CD4-positive, alpha-beta T cell treated with Interferon gamma for 1 hour (primary cell): ENCODE measurements around the gene LCP2.
"Not testable (repeated sequence)": the region's sequence is repeated elsewhere in the genome, so short reads cannot be mapped to it uniquely, and the experiment has no call there.

Source experiments
- DNase-seq: peaks from one replicate; pipeline ENCODE4 v3.0.0-alpha.2; 2020

Gene LCP2

DNA sequence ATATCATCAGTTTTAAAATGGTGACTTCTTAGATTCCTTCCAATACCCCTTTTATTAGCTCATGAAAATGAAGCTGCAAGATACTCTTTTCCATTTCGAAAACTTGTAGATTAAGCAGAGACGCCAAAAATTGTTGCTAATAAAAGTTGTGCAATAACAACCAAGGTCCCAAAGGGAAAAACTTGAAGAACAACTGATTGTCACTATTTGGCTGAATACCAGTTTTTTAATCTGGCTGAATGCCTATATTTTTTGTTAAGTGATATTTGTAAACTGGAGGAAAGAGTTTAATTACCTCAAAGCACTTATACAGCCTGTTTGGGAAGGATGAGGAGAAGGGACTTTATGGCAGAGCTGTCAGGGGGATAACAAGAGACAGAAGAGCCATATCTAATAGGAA lies 50.2 kb downstream of the LCP2 start:
- DNase-seq: no peak

DNA sequence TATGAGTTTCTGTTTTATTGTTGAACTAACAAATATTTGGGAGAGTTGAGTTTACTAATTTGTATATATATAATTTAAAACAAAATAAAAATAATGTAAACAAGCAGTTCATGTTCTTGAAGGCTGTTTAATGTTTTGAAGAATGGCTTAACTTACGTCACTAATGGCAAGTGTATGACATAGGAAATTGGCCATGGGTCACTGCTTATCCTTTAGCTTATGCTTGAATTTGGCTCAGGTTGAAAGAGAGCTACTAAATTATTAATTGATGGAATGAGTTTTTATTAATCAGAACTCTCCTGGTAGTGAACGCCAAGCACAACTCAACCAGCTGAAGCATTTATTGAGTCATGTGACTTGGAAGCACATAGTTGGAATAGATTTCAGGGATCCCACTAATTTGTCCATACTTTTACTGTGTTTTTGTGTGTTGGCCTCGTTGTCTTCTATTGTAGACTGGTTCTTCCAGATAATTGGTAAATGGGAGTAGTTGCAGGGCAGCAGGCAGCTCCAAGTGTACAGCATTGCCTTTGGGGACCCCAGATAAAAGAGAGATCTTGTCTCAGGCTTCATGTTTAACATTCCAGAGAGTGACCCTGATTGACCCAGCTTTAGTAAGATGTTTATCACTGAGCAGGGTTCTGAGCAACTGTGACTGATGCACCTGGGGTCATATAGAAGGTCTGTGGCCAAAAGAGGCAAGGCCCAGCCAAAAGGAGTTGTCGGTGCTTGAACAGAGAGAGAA lies 51.3 kb downstream of the LCP2 start:
- DNase-seq: no peak

DNA sequence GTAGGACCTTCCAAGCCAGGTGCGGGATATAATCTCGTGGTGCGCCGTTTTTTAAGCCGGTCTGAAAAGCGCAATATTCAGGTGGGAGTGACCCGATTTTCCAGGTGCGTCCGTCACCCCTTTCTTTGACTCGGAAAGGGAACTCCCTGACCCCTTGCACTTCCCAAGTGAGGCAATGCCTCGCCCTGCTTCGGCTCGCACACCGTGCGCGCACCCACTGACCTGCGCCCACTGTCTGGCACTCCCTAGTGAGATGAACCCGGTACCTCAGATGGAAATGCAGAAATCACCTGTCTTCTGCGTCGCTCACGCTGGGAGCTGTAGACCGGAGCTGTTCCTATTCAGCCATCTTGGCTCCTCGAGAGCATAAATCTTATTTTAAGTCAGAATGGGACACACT lies 52.1 kb downstream of the LCP2 start:
- DNase-seq: not testable (repeated sequence)

DNA sequence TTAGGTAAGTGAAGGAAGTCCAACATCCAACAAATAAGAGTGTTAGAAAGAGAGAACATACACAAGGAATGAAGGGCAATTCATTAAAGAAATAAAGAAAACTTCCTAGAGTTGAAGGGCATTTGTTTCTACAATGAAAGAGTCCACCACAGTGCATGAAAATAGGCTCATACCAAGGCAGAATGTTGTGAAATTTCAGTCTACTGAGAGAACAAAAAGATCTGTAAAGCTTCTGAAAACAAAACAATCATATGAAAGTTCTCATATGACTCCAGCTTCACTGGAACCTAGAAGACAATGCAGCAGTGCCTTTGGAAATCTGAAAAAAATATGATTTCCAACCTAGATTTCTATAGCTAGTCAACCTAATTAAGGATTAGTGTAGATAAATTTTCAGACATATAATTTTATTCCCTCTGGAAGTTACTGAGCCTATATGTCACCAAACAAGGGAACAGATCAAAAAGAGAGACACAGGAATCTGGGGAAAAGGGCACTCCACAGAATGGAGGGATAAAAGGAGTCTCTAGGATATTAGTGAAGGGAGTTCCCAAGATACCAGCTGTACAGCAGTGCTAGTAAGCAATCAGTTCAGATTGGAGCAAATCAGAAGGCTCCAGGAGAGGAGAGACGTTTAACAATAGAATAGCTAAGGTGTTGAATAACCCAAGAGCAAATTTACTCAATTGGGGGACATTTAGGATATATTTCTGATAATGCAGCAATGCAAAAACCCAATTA lies 59.0 kb downstream of the LCP2 start:
- DNase-seq: no peak

DNA sequence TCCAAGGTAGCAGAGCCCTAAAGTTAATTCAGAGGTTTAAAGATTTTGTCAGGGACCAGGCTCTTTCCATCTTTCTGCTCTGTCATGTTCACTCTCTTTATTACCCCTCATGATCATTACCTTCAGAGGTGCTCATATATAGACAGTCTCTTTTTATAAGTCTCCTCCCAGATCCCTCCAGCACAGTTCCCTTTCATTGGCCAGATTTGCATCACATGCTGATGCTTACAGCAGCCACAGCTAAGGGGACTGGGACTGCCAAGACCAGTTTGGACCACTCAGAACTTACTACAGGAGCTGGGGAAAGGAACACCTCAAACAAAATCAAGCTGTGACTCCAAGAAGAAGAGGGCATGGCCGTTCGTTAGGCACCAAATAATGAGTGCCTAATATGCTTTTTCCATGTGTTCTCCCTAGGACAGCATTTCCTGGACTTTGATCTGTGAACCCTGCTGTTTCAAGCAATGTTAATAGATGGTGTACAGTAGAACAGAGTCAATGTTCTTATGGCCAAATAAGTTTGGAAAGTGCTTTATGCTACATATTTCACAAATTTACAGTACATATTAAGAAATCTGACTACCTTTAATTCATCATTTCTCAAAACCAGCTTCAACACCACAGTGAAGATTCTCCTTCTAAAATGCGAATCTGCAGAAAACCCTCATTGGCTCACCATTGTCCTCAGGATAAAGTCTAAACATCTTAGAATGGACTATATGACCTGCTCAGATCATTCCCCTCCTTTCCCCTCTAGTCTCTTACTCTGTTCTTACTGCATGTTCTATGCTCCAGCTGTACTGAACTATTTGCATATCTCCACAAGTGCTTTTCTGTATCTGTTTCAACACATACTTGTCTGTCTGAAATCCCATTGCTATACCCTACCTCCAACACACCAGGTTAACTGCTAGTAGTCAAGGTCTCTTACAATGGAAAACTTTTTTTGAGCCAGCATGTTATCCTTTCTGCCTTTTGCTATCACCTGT lies 61.4 kb downstream of the LCP2 start:
- no peak for DNase-seq

DNA sequence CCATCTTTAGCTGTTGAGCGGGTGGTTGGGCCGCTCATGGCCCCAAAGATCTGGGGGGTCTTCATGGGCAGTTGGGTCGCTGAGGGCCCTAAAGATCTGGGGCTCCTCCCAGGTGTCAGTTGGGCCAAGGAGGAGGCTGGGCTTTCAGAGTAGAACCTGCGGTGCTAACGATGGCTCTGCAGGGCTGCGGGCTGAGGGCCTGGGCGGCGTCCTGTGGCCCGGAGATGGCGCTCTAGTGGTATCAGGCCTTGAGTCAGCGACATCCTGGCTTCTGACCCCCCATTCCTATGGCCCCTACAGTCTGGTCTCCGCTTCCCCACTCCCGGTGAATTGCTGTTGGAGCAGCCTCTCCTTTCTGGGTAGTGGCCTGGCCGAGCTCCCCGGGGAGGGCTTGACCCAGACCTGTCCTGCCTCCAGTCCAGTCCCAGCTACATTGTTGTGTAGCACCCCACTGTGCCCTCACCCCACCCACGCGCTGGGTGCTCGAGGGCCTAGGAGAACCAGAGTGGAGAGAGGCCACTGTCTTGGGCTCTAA lies 64.2 kb downstream of the LCP2 start:
- no peak for DNase-seq

DNA sequence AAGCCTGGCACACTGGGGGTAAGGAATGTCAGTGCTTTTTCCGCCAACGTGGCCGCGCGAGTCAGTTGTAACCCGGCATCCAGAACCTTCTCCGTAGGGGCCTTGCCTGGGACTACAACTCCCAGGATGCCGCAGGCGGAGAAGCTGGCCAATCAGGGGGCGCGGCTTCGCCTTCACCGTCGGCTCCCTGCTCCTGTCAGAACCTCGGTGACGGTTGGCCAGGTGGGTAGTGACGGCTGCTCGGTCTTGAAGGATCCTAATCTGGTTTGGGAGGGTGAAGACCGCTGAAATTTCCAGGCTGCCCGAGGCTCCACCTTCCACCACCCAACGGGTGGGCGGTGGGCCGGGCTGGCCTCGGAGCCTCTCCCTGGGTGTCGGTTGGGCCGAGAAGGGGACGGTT lies 64.8 kb downstream of the LCP2 start, which contains the start of gene C5orf58:
Gene C5orf58 (plus strand): TSS at position 200 of the 400 bp plus-strand sequence. CDS start 1,992 bp downstream, outside the sequence.
- no peak for DNase-seq

DNA sequence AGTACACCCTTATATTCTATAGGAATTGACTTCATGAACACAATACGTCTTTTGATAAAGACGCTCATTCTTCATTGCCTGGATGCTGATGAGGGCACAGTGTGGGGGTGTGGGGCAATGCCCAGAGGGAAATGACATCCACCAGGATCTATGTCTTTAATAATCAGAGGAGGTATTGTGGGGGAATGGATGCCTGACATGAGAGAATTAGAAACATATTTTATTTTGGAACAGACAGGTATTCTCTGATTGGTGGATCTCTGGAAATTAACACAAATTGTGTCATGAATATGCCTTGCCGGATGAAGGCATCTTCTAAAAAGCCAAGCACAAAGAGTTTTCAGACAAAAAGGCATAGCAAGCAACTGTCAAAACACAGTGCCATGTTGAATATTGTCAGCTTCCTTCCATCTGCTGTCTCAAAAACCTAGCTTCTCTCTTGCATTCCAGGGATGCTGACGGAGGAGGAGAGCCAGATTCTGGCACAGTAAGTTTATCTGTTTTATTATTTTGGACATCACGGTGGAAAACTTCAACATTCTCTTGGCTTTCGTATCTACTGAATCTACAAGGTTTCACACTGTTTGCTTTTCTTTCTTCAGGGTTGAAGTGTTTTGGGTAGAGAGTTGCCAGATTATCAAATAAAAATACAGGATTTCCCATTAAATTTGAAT lies 68.7 kb downstream of the LCP2 start:
- no peak for DNase-seq

DNA sequence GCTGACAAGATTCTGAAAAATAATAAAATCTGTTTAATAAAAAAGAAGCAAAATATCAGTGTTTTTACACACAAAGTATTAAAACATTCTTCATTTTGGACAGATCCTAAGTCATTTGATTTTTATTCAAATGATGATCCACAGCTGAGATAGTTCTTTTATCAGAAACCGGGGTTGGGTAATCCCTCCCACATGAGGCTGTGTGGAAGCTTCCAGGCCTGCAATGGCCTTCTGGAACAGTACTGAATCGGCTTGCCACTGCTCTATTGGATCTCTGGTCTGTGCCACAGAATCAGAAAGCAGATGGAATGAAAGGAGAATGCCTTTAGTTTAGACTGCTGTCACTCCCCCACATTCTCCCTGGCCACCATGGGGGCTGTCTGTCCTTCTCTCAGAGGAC lies 70.9 kb downstream of the LCP2 start:
- no peak for DNase-seq

DNA sequence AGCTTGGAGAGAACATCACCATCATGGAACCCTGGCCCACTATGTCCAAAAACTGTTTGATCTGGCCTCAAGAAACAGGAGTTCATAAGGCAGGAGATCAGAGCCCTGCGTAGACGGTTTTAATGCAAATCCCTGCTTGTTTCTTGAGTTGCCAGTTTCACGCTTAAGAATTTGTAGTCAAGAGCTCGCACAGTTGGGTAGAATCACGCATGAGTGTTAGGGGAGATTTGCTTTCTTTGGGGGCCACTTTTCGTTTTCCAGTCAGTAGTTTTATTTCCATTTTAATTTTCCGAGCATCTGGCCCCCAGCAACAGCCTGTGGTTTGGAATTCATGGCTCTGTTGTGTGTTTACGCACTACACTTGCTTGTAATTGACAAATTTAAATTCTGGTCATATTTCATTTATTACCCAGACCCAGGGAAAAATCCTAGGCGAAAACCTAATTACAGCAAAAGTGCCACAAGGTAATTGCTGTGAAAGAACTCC lies 71.4 kb downstream of the LCP2 start:
- DNase-seq: no peak

DNA sequence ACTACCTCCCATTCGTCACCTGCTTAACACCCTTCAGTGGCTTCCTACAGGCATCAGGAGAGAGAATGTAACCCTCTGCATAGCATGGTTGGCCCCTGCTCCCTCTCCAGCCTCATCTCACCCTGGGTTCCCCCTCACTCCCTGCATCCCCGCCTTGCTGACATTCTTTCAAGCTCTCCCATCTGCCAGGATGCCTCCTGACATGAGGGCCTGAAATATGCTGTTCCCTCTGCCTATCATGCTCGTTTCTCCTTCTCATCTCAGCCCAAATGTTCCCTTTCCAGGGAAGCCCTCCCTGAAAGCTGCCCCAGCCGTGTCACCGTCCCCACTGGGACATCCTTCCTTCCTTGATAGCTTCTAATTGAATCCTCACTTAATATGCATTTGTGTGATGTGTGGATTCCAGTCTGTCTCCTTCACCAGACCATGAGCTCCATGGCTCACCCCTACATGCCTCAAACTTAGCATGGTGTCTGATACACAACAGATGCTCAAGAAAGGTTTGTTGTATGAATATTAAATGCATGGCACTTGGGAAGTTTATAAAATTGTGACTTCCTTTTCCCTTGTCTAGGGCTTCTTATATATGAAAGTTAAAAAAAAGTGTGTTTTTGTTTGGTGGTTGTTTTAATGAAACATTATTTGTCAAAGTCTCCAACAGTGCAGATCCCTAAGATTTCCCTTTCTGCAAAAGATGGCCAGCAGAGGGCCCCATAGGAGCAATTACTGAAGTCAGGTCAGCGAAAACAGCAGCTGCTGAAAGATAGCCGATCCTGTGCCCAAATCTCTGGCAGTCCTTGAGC lies 72.0 kb downstream of the LCP2 start:
- DNase-seq: peak; percentile 66

DNA sequence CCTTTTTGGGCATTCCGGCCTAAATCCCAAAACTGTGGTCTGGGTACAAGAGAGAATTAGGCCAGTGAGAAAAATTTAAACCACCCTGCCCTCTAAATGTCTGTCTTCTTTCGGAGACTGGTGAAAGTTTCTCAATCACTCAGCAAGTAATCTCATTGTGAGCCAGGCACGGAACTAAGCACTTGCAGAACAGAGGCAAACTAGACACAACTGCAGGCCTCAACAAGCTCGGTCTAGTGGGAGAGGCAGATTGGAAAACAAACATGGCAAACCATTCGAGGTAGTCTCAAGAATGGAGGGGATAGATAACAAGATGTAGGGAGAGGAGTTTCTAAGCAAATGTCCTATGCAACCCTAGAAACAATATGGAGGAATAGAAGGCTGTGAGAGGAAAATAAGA lies 73.7 kb downstream of the LCP2 start:
- no peak for DNase-seq

DNA sequence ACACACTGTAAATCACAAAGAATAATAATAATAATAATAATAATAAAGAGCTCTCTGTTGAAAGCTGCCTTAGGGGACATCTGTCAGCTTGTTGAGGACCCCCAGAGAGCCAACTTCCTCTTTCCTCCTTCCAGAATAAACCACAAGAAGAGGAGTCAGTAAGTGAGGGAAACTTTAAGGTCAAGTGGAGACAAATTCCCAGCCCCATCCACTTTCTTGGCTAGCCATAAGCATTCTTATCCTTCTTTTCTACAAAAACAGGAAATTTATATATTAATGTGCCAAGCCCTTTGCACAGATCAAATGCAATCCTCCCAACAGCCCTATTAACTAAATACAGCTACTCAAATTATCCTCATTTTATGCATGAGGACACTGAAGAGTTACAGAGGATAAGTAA lies 74.2 kb downstream of the LCP2 start:
- DNase-seq: no peak

DNA sequence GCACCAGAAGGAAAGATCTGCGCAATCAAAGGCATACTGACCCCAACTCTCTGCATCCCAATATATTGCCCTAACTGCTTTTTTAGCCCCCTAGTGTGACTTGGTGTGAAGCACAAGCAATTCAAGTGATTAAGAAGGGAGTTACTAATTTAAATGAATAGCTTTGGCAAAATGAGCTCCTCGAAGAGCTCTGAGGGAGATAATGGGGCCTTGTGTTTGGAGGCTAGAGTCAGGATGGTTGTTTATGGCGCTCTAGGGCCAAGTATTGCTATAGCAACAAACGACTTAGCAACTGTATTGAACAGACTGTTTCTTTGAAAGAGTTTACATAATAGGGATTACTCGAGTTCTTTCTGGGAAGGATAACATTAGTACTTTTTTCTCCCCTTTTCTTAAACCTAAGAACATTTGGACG lies 76.2 kb downstream of the LCP2 start:
- DNase-seq: no peak

DNA sequence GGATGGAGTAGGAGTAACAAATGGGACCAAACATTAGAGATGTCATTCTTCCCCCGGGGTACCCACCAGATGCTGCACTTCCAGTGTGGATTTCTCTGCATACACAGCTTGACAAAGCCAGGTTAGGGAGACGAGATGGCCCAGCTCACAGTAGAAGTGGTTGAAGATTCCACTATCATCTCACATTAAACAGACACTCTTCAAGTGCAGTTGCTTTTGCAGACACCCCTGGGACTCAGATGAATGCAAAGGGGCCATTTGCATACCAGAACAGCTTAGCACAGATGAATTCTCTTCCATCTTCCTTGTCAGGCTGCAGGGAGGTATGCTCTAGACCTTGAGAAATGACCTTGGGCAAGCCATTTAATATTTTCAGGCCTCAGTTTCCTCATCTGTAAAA lies 77.4 kb downstream of the LCP2 start:
- no peak for DNase-seq

DNA sequence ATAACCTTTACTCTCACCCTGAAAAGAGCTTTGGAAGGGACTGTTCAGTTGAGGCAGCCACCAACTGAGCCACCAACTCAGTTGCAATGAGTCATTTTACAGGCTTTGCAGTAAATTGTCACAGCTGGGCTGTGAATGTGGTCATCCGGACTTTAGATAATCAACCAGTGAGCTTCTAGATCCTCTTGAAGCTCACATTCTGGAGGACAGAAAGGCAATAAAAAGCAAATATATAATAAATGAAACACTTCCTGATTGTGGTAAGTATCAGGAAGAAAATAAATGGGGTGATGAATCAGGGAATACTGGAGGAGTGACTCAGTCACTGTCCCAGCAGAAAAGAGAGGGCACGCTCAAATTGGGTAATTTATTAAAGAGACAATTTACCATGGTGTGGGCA lies 78.0 kb downstream of the LCP2 start:
- no peak for DNase-seq

DNA sequence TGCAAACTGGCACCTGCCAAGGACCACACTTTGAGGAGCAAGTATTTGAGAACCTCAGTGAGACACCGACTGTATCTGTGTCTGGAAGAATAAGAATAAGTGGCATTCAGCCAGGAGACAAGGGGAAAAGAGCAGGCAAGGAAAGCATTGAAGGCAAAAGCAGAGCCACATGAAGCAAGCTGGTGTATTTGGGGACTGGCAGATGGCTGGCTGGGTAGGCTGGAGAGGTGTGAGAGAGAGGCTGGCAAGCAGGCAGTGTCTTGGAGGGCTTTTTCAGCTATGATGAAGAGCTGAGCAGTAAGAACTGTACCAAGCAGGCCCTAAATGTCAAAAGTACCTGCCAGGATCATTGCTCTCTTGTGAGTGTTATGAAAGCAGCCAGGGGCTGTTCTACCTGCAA lies 78.9 kb downstream of the LCP2 start:
- no peak for DNase-seq

DNA sequence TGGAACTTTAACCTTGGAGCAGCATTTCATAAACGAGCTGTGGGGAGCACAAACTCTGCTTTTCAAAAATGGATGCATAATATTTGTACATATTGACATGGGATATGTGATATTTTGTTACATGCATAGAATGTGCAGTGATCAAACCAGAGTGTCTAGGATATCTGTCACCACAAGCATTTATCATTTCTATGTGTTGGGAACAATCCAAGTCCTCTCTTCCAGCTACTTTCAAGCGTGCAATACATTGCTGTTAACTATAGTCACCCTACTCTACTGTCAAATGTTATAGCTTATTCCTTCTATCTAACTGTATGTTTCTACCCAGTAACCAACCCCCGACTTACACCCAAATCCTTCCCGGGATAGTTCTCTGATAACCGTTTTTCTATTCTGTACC lies 79.7 kb downstream of the LCP2 start:
- DNase-seq: no peak

DNA sequence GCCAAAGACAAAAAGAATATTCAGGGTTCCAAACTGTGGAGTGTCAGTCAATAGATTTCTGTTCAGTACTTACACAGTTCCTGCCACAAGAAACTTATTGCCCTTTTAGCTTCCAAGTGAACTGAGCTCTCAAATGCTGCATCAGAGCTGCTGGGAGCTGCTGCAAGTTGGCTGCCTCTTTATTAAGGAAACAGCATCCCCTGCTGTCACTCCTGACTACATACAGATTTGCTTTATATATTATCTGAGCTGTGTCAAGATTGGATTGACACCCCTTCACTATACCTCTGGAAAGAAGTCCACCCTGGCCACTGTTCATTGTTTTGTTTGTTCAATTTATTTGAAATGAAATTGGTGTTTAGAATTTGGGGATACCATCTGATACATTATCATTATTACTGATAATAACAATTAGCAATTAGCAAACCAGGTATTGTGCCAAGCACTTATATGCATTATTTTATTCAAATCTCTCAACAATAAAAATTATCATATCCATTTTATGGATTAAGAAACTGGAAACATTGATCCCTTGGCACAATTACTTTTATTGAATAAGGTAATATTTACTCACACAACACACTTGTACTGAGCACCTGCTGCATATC lies 81.2 kb downstream of the LCP2 start:
- no peak for DNase-seq

DNA sequence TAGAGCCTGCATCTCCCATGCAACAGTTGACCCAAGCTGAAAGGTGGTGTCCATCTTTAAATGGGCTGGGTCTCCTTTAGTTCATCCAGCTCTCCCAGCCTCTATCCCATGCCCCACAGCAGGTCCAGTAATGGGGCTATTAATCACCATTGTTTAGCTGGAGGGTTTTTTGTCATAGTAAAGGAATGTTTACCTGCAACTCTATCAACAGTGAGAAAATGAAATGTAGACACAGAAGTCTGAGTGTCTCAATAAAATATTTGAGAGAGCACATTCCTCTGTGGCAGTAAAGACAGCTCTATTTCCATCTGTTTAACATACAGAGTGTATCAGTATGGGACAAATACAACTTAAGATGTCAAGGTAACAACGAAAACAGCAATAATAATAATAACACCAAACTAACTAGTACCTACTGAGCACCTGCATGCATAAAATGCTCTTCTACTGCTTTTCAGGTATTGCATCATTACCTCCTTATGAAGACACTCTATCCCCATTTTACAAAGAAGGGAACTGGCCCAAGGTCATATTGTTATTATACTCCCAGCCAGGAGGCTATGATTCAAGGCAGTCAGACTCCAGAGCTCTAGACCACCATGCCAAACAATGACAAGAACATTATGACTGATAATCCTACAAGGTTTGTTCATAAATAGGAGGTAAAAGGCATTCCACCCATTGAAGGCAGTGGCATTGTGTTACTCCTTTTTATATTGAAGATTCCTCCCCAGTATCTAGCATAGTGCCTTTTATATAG lies 85.8 kb downstream of the LCP2 start:
- no peak for DNase-seq
